ENCODE data around the gene GNAI1.

GNAI1 gene

GRCh38 chr7:80244206-80244916, 109.7 kb downstream of the GNAI1 start:
- Histone ChIP-seq H3K27ac (ENCODE audit: insufficient read depth, low read depth, low read length, poor library complexity, severe bottlenecking) (no peak overlapping the region), H3K36me3 (ENCODE audit: control insufficient read depth, insufficient read depth, low read length) (no peaks in the 10 kb centered on the region), H3K27me3 (ENCODE audit: control insufficient read depth, insufficient read depth, low read length, poor library complexity, severe bottlenecking) (no peaks in the 10 kb centered on the region), H3K9me3 (ENCODE audit: control insufficient read depth, low read length) (no peaks in the 10 kb centered on the region), H3K4me1 (ENCODE audit: control insufficient read depth, insufficient read depth, low read length) (no peaks in the 10 kb centered on the region), H3K4me3 (ENCODE audit: insufficient read depth, low read depth, low read length) (no peak overlapping the region)
- 84 to 85% methylated on average over 3 to 4 of the region's 4 CpGs for WGBS, 2 experiments

- Histone ChIP-seq H3K27ac (ENCODE audit: insufficient read depth, low read depth, low read length, poor library complexity, severe bottlenecking) (no peak overlapping the region), H3K36me3 (ENCODE audit: control insufficient read depth, insufficient read depth, low read length) (no peaks in the 10 kb centered on the region), H3K4me1 (ENCODE audit: control insufficient read depth, insufficient read depth, low read length) (no peaks in the 10 kb centered on the region), H3K27me3 (ENCODE audit: control insufficient read depth, insufficient read depth, low read length, poor library complexity, severe bottlenecking) (no peaks in the 10 kb centered on the region), H3K9me3 (ENCODE audit: control insufficient read depth, low read length) (no peaks in the 10 kb centered on the region), H3K4me3 (ENCODE audit: insufficient read depth, low read depth, low read length) (no peak overlapping the region)
- 94 to 96% methylated on average over 3 of the region's 3 CpGs for WGBS, 2 experiments
Observed at GRCh38 chr7:80247144-80247543, 112.5 kb downstream of the GNAI1 start.

DNA sequence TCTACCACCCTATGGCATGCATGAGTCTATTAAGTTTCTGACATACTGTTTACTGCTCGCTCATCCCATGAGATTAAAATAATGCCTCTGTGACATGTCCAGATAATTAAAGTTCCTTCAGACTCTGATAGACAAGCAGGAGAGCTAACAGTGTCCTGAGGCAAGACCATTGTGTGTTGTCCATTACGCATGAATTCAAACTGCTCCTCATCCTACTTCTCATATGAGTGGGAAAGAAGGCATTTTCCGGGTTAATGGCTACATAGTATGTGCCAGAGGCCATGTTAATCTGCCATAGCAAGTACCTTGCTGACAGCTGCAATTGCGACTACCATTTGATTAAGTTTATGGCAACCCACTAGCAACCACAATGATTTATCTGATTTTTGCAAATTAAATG, 113.3 kb downstream of the GNAI1 start:
- H3K4me1 ChIP-seq (ENCODE audit: control insufficient read depth, insufficient read depth, low read length): no peaks in the 10 kb centered on the region
- WGBS, 2 experiments: 95 to 99% methylated on average over 4 of the region's 4 CpGs
- no peaks in the 10 kb centered on the region for H3K27me3 ChIP-seq (ENCODE audit: control insufficient read depth, insufficient read depth, low read length, poor library complexity, severe bottlenecking)
- no peaks in the 10 kb centered on the region for H3K9me3 ChIP-seq (ENCODE audit: control insufficient read depth, low read length)
- no peak overlapping the region for H3K27ac ChIP-seq (ENCODE audit: insufficient read depth, low read depth, low read length, poor library complexity, severe bottlenecking)
- H3K4me3 ChIP-seq (ENCODE audit: insufficient read depth, low read depth, low read length): no peak overlapping the region
- H3K36me3 ChIP-seq (ENCODE audit: control insufficient read depth, insufficient read depth, low read length): no peaks in the 10 kb centered on the region

DNA sequence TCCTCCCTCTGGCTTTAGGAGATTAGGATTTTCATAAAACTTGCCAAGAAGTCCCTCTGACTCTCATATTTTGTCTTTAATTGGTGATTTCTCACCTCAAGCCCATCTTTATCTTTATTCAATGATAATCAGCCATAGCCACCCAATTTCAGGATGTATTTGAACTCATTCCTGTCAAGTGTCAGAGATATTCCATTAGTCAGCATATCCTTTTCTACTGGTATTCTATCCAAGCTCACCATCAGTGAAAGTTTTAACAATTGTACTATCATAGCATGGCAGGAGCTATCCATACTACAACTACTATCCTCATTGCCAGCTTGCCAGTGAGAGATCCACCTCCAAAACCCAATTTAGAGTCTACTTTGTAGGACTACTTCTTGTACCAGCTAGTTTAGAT, 114.6 kb downstream of the GNAI1 start:
- Histone ChIP-seq H3K27ac (ENCODE audit: insufficient read depth, low read depth, low read length, poor library complexity, severe bottlenecking) (no peak overlapping the region), H3K4me3 (ENCODE audit: insufficient read depth, low read depth, low read length) (no peak overlapping the region), H3K27me3 (ENCODE audit: control insufficient read depth, insufficient read depth, low read length, poor library complexity, severe bottlenecking) (no peaks in the 10 kb centered on the region), H3K9me3 (ENCODE audit: control insufficient read depth, low read length) (no peaks in the 10 kb centered on the region), H3K36me3 (ENCODE audit: control insufficient read depth, insufficient read depth, low read length) (no peaks in the 10 kb centered on the region), H3K4me1 (ENCODE audit: control insufficient read depth, insufficient read depth, low read length) (no peaks in the 10 kb centered on the region)

- Histone ChIP-seq H3K4me1 (ENCODE audit: control insufficient read depth, insufficient read depth, low read length) (no peaks in the 10 kb centered on the region), H3K27ac (ENCODE audit: insufficient read depth, low read depth, low read length, poor library complexity, severe bottlenecking) (no peak overlapping the region), H3K4me3 (ENCODE audit: insufficient read depth, low read depth, low read length) (no peak overlapping the region), H3K9me3 (ENCODE audit: control insufficient read depth, low read length) (no peaks in the 10 kb centered on the region), H3K36me3 (ENCODE audit: control insufficient read depth, insufficient read depth, low read length) (no peaks in the 10 kb centered on the region), H3K27me3 (ENCODE audit: control insufficient read depth, insufficient read depth, low read length, poor library complexity, severe bottlenecking) (no peaks in the 10 kb centered on the region)
- 40 to 46% methylated on average over 2 of the region's 2 CpGs for WGBS, 2 experiments
Observed at GRCh38 chr7:80249619-80250295, 115.1 kb downstream of the GNAI1 start.

DNA sequence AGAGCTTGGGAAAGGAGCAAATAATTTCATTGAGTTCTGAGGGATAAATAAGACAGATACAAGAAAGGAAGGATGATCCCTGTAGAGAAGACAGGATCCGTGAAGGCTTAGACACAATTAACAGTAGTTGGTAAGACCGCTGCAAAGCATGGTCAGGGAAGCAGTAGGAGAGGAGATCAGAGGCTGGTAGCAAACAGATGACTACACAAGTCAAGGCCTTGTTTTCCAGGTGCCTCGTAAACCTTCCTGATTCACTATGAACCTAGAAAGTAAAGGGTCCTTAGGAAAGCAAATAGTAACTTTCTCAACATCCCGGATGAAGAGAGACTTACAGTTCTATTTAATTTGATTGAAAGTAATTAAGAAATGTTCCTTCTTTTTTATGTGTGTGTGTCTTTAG, 118.6 kb downstream of the GNAI1 start:
- Histone ChIP-seq H3K4me3 (ENCODE audit: insufficient read depth, low read depth, low read length) (no peak overlapping the region), H3K27me3 (ENCODE audit: control insufficient read depth, insufficient read depth, low read length, poor library complexity, severe bottlenecking) (no peaks in the 10 kb centered on the region), H3K9me3 (ENCODE audit: control insufficient read depth, low read length) (no peaks in the 10 kb centered on the region), H3K36me3 (ENCODE audit: control insufficient read depth, insufficient read depth, low read length) (no peaks in the 10 kb centered on the region), H3K27ac (ENCODE audit: insufficient read depth, low read depth, low read length, poor library complexity, severe bottlenecking) (no peak overlapping the region), H3K4me1 (ENCODE audit: control insufficient read depth, insufficient read depth, low read length) (no peaks in the 10 kb centered on the region)
- 80 to 85% methylated on average over 4 of the region's 4 CpGs for WGBS, 2 experiments

DNA sequence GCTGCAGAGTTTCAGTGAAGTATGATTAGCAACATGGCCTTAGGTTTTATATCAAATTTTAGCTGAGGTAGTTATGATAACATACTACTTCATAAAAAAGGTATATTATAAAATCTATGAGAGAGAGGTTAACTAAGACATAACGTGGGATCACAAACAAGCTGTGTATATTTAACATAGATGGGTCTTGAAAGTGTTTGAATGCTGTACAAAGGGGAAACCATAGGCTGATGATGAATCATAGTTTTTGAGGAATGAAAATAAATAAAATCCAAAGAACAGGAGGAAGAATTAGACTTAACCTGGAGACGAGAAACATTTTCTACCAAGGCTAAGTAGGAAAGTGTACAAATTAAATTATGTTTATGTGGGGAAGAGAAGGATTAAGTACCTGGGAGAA, 119.0 kb downstream of the GNAI1 start:
- Histone ChIP-seq H3K9me3 (ENCODE audit: control insufficient read depth, low read length) (no peaks in the 10 kb centered on the region), H3K27ac (ENCODE audit: insufficient read depth, low read depth, low read length, poor library complexity, severe bottlenecking) (no peak overlapping the region), H3K4me3 (ENCODE audit: insufficient read depth, low read depth, low read length) (no peak overlapping the region), H3K4me1 (ENCODE audit: control insufficient read depth, insufficient read depth, low read length) (no peaks in the 10 kb centered on the region), H3K27me3 (ENCODE audit: control insufficient read depth, insufficient read depth, low read length, poor library complexity, severe bottlenecking) (no peaks in the 10 kb centered on the region), H3K36me3 (ENCODE audit: control insufficient read depth, insufficient read depth, low read length) (no peaks in the 10 kb centered on the region)
- 96 to 97% methylated on average over 2 of the region's 2 CpGs for WGBS, 2 experiments

- Histone ChIP-seq H3K36me3 (ENCODE audit: control insufficient read depth, insufficient read depth, low read length) (no peaks in the 10 kb centered on the region), H3K27ac (ENCODE audit: insufficient read depth, low read depth, low read length, poor library complexity, severe bottlenecking) (no peak overlapping the region), H3K27me3 (ENCODE audit: control insufficient read depth, insufficient read depth, low read length, poor library complexity, severe bottlenecking) (no peaks in the 10 kb centered on the region), H3K4me3 (ENCODE audit: insufficient read depth, low read depth, low read length) (no peak overlapping the region), H3K4me1 (ENCODE audit: control insufficient read depth, insufficient read depth, low read length) (no peaks in the 10 kb centered on the region), H3K9me3 (ENCODE audit: control insufficient read depth, low read length) (no peaks in the 10 kb centered on the region)
- WGBS, 2 experiments: 83 to 84% methylated on average over 1 of the region's 1 CpG
Observed at GRCh38 chr7:80255656-80256055, 121.0 kb downstream of the GNAI1 start.

DNA sequence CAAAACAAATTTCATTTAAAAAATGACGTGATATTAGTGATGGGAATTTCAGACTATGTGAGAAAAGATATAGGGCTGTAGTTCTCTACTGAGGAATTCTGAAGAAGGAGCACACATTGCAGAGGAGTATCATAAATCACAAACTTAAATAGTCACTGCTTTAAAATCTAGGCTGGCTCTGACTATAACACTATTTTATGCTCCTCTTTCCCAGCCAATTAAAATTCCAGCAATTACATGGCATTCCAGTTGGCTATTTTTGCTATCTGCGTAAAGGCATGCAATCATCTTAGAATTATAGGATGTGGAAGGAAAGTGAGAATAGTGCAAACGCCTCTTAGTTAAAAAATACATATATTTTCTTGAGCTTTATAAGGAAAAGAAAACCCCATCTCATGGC, 123.1 kb downstream of the GNAI1 start:
- H3K4me1 ChIP-seq (ENCODE audit: control insufficient read depth, insufficient read depth, low read length): no peaks in the 10 kb centered on the region
- WGBS, 2 experiments: no CpG with 5 or more reads among the region's 3 CpGs
- H3K9me3 ChIP-seq (ENCODE audit: control insufficient read depth, low read length): no peaks in the 10 kb centered on the region
- H3K4me3 ChIP-seq (ENCODE audit: insufficient read depth, low read depth, low read length): no peak overlapping the region
- H3K36me3 ChIP-seq (ENCODE audit: control insufficient read depth, insufficient read depth, low read length): no peaks in the 10 kb centered on the region
- H3K27ac ChIP-seq (ENCODE audit: insufficient read depth, low read depth, low read length, poor library complexity, severe bottlenecking): no peak overlapping the region
- no peaks in the 10 kb centered on the region for H3K27me3 ChIP-seq (ENCODE audit: control insufficient read depth, insufficient read depth, low read length, poor library complexity, severe bottlenecking)

DNA sequence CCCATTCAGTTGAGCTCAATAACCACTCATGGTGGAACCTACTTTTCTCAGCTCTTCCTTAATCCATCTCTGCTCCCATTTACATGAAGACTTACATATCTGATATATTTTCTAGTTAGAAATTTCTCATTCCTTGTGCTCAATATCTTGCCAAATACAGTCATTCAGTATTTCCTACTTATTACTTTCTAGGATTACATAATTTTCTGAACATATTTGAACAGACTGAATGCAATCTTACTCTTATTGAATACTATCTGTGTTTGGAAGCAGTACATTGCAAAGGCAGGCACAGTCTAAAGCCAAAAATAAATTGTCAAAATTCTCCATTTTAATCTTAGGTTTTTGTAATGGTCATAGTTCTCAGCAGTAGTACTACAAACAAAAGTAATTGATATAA, 126.0 kb downstream of the GNAI1 start:
- H3K27ac ChIP-seq (ENCODE audit: insufficient read depth, low read depth, low read length, poor library complexity, severe bottlenecking): no peak overlapping the region
- H3K36me3 ChIP-seq (ENCODE audit: control insufficient read depth, insufficient read depth, low read length): no peaks in the 10 kb centered on the region
- no peaks in the 10 kb centered on the region for H3K9me3 ChIP-seq (ENCODE audit: control insufficient read depth, low read length)
- no peaks in the 10 kb centered on the region for H3K4me1 ChIP-seq (ENCODE audit: control insufficient read depth, insufficient read depth, low read length)
- no peak overlapping the region for H3K4me3 ChIP-seq (ENCODE audit: insufficient read depth, low read depth, low read length)
- no peaks in the 10 kb centered on the region for H3K27me3 ChIP-seq (ENCODE audit: control insufficient read depth, insufficient read depth, low read length, poor library complexity, severe bottlenecking)

Measured in ectodermal cell (in vitro differentiated cells).